ENCODE measurements around the gene SLC39A11. TPM values are rescaled to one million over a fixed set of nuclear protein-coding genes. Genes with fewer than 3 reads are reported as not detected.

The SLC39A11 gene
- total RNA-seq, 1 donor, result 15.8 TPM

- TF ChIP-seq CTCF (IDR thresholded peaks at IDR 0.05; ENCODE audit: insufficient read depth, low read length), result no peak
- DNase-seq (ENCODE audit: low read depth), result no peak
These were observed 157.6 kb downstream of the SLC39A11 start for GRCh38 chr17:72934927-72935326.

GRCh38 chr17:72931635-72932034, 160.9 kb downstream of the SLC39A11 start:
- no peak for DNase-seq (ENCODE audit: low read depth)
- no peak for TF ChIP-seq CTCF (IDR thresholded peaks at IDR 0.05; ENCODE audit: insufficient read depth, low read length)
- H3K4me3 ChIP-seq (ENCODE audit: low read depth, low read length), result no peak overlapping the region

More at GRCh38 chr17:72934927-72935326, 157.6 kb downstream of the SLC39A11 start:
- no peak overlapping the region for H3K4me3 ChIP-seq (ENCODE audit: low read depth, low read length)

GRCh38 chr17:72931163-72931562, 161.3 kb downstream of the SLC39A11 start:
- TF ChIP-seq CTCF (IDR thresholded peaks at IDR 0.05; ENCODE audit: insufficient read depth, low read length), result no peak
- no peak for DNase-seq (ENCODE audit: low read depth)
- H3K4me3 ChIP-seq (ENCODE audit: low read depth, low read length), result no peak overlapping the region

- no peak for TF ChIP-seq CTCF (IDR thresholded peaks at IDR 0.05; ENCODE audit: insufficient read depth, low read length)
- DNase-seq (ENCODE audit: low read depth), result no peak
- H3K4me3 ChIP-seq (ENCODE audit: low read depth, low read length), result no peak overlapping the region
These were observed 162.5 kb downstream of the SLC39A11 start for GRCh38 chr17:72930031-72930430.

- H3K4me3 ChIP-seq (ENCODE audit: low read depth, low read length), result no peak overlapping the region
- no peak for DNase-seq (ENCODE audit: low read depth)
- no peak for TF ChIP-seq CTCF (IDR thresholded peaks at IDR 0.05; ENCODE audit: insufficient read depth, low read length)
These were observed 163.9 kb downstream of the SLC39A11 start for GRCh38 chr17:72928454-72929136.

- TF ChIP-seq CTCF (IDR thresholded peaks at IDR 0.05; ENCODE audit: insufficient read depth, low read length), result no peak
- DNase-seq (ENCODE audit: low read depth), result no peak
- no peak overlapping the region for H3K4me3 ChIP-seq (ENCODE audit: low read depth, low read length)
These were observed 164.7 kb downstream of the SLC39A11 start for GRCh38 chr17:72927760-72928159.

- no peak overlapping the region for H3K4me3 ChIP-seq (ENCODE audit: low read depth, low read length)
- TF ChIP-seq CTCF (IDR thresholded peaks at IDR 0.05; ENCODE audit: insufficient read depth, low read length), result no peak
- DNase-seq (ENCODE audit: low read depth), result no peak
These were observed 165.3 kb downstream of the SLC39A11 start for GRCh38 chr17:72927146-72927545.

Data from fibroblast of the aortic adventitia (primary cell).